ENCODE results near the gene POLG. TPM values are rescaled to one million over a fixed set of nuclear protein-coding genes. Genes with fewer than 3 reads are reported as not detected.

The POLG gene
- total and polyA plus RNA-seq, 2 of the 4 experiments (the other 2 are of a cell fraction), result 19.9 to 30.6 TPM

GRCh38 chr15:89319678-89320077 lies 14.9 kb downstream of the POLG start:
- H3K56ac ChIP-seq (ENCODE audit: extremely low read depth, insufficient read depth, low read length), result no peak overlapping the region
- peaks cover 7% of the 10 kb centered on the region for H3K9me1 ChIP-seq (ENCODE audit: insufficient read depth, low read length)
- H4K91ac ChIP-seq (ENCODE audit: insufficient read depth, low read depth, low read length), result no peak overlapping the region
- no peak overlapping the region for H3K23ac ChIP-seq (ENCODE audit: low read depth, low read length)
- dilution Hi-C loops (cut with HindIII; ENCODE audit: low sequenced_read_pairs, unreplicated experiment) (no loop called here), in situ Hi-C loops (cut with MboI; ENCODE audit: low sequenced_read_pairs) (no loop called here), intact Hi-C loops (cut with micrococcal nuclease) (no loop called here)
- no peak overlapping the region for H2AFZ ChIP-seq (replicated peaks; ENCODE audit: low read length, poor library complexity)
- no peak overlapping the region for H3K14ac ChIP-seq (replicated peaks; ENCODE audit: low read depth, low read length)
- H3K79me1 ChIP-seq (ENCODE audit: low read depth in 1 of 2, low read length in 2 of 2), result peaks cover 26 to 54% of the 10 kb centered on the region in 2 experiments
- no peak overlapping the region for H4K8ac ChIP-seq (ENCODE audit: low read depth in 2 of 2, low read length in 2 of 2)
- TF ChIP-seq MXI1 (IDR thresholded peaks at IDR 0.05; ENCODE audit: borderline replicate concordance, low read depth, low read length), result no peak
- TF ChIP-seq SMC3 (IDR thresholded peaks at IDR 0.05; ENCODE audit: low read depth, low read length), result no peak
- no peak for TF ChIP-seq RCOR1 (IDR thresholded peaks at IDR 0.05; ENCODE audit: insufficient replicate concordance, low read length)
- TF ChIP-seq CEBPB (IDR thresholded peaks at IDR 0.05; ENCODE audit: low read depth, low read length), result no peak
- TF ChIP-seq MAFK (IDR thresholded peaks at IDR 0.05; ENCODE audit: low read depth, low read length), result no peak
- TF ChIP-seq POLR2A (IDR thresholded peaks at IDR 0.05; ENCODE audit: low read depth, low read length), result no peak
- H3K9ac ChIP-seq (ENCODE audit: low read depth, low read length), result no peak overlapping the region
- peak overlapping the region; percentile 50 for H2AK9ac ChIP-seq (replicated peaks; ENCODE audit: low read depth, low read length, poor library complexity)
- DNase-seq, result no peak
- peaks cover 35% of the 10 kb centered on the region for H4K20me1 ChIP-seq (ENCODE audit: insufficient read depth, low read length)
- H3K27me3 ChIP-seq (ENCODE audit: control insufficient read depth, insufficient read depth, low read length), result no peaks in the 10 kb centered on the region
- no peak overlapping the region for H3K4me3 ChIP-seq (ENCODE audit: insufficient read depth, low read depth, low read length)
- no peak overlapping the region for H3K27ac ChIP-seq (ENCODE audit: insufficient read depth, low read length)
- no peak overlapping the region for H2BK20ac ChIP-seq (ENCODE audit: low read depth, low read length)
- BruUV-seq (replicated peaks), result no TSS peak
- ATAC-seq (ENCODE audit: low read depth), result no peak
- no peak overlapping the region for H3K4me2 ChIP-seq (ENCODE audit: low read depth, low read length)
- POLR2A ChIA-PET (ENCODE audit: unreplicated experiment), result no interaction called here
- CTCF ChIA-PET, result interaction anchor here (0.5 kb wide), 1 partner anchor 262 kb away, joined by 3 read pairs; no protein-coding TSS in a partner anchor
- H2BK120ac ChIP-seq (ENCODE audit: low read depth, low read length), result no peak overlapping the region
- no peak overlapping the region for H2AK5ac ChIP-seq (ENCODE audit: low read depth, low read length)
- H3K4ac ChIP-seq (ENCODE audit: low read depth, low read length), result no peak overlapping the region
- no peak overlapping the region for H2BK15ac ChIP-seq (ENCODE audit: low read depth, low read length)
- no peak overlapping the region for H4K5ac ChIP-seq (ENCODE audit: low read depth, low read length)
- WGBS, 2 experiments (ENCODE audit: extremely low coverage in 2 of 2, insufficient read length in 1 of 2), result 94% methylated on average over 5 of the region's 9 CpGs; no CpG with 5 or more reads in 1 of the 2 experiments
- H3K18ac ChIP-seq (ENCODE audit: low read depth, low read length), result no peak overlapping the region
- peaks cover 89% of the 10 kb centered on the region for H3K36me3 ChIP-seq (ENCODE audit: control insufficient read depth, insufficient read depth, low read length)
- no peaks in the 10 kb centered on the region for H3K4me1 ChIP-seq (ENCODE audit: control insufficient read depth, insufficient read depth, low read length)
- no peak overlapping the region for H2BK5ac ChIP-seq (ENCODE audit: low read depth, low read length, poor library complexity, severe bottlenecking)
- H3K9me3 ChIP-seq (ENCODE audit: control insufficient read depth, insufficient read depth, low read length), result no peaks in the 10 kb centered on the region

Measured in IMR-90 (cell line).